ENCODE results near the gene TMEM238.

GRCh38 chr19:55389386-55390317 lies 5.6 kb upstream of the TMEM238 start:
- TF ChIP-seq EZH2 (IDR thresholded peaks at IDR 0.05) = no peak
- peak; percentile 30; the same call in 1 of the 2 replicates for TF ChIP-seq POLR2AphosphoS5 (IDR thresholded peaks at IDR 0.05; ENCODE audit: borderline replicate concordance, low read depth, low read length)
- no peak for TF ChIP-seq FOXP2 (optimal IDR thresholded peaks at IDR 0.05; ENCODE audit: control extremely low read depth, extremely low read length, insufficient read depth)
